Measurements from ENCODE around the gene POLRMT. TPM values are rescaled to one million over a fixed set of nuclear protein-coding genes. Genes with fewer than 3 reads are reported as not detected.

POLRMT gene
- total RNA-seq, 3 donors from 2014 or later, result 21.9 to 34.7 (median 28.2) TPM

GRCh38 chr19:597406-598315 lies 35.7 kb downstream of the POLRMT start:
- H3K36me3 ChIP-seq, result no peaks in the 10 kb centered on the region
- no peak for TF ChIP-seq POLR2AphosphoS5 (IDR thresholded peaks at IDR 0.05)
- TF ChIP-seq POLR2A (IDR thresholded peaks at IDR 0.05), result no peak
- no peak for TF ChIP-seq CTCF (IDR thresholded peaks at IDR 0.05)
- peaks cover 0 to 5% of the 10 kb centered on the region in 2 donors for H3K9me3 ChIP-seq
- H3K27me3 ChIP-seq, result peaks cover 0 to 27% of the 10 kb centered on the region in 2 donors
- intact Hi-C loops (cut with DNase I; ENCODE audit: low total_unique reads), result no loop called here
- H3K4me1 ChIP-seq, result no peaks in the 10 kb centered on the region
- no peak for DNase-seq (ENCODE audit: low spot score in 2 of 2)
- H3K4me3 ChIP-seq, result no peak overlapping the region
- H3K27ac ChIP-seq, result no peak overlapping the region

DNA sequence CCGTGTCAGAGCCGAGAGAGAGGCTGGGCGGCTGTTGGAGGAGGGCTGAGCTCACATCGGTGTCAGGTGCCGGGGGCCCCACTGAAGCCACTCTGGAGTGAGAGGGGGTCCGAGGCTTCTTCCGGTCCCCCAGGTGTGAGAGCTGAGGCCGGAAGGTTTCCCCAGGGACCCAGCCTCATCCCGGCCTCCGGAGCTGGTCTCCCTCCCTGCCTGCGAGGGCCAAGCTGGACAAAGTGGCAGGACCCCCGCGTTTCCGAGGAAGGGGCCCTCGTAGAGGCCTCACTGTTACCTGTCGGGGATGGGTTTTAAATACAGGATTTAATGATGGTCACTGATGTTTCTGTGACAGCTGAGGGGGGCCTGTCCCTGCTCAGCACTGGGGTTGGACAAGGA lies 37.1 kb downstream of the POLRMT start:
- no peak for TF ChIP-seq CTCF (IDR thresholded peaks at IDR 0.05)
- TF ChIP-seq POLR2AphosphoS5 (IDR thresholded peaks at IDR 0.05), result no peak
- TF ChIP-seq POLR2A (IDR thresholded peaks at IDR 0.05), result no peak
- intact Hi-C loops (cut with DNase I; ENCODE audit: low total_unique reads), result no loop called here
- no peak overlapping the region for H3K27ac ChIP-seq

DNA sequence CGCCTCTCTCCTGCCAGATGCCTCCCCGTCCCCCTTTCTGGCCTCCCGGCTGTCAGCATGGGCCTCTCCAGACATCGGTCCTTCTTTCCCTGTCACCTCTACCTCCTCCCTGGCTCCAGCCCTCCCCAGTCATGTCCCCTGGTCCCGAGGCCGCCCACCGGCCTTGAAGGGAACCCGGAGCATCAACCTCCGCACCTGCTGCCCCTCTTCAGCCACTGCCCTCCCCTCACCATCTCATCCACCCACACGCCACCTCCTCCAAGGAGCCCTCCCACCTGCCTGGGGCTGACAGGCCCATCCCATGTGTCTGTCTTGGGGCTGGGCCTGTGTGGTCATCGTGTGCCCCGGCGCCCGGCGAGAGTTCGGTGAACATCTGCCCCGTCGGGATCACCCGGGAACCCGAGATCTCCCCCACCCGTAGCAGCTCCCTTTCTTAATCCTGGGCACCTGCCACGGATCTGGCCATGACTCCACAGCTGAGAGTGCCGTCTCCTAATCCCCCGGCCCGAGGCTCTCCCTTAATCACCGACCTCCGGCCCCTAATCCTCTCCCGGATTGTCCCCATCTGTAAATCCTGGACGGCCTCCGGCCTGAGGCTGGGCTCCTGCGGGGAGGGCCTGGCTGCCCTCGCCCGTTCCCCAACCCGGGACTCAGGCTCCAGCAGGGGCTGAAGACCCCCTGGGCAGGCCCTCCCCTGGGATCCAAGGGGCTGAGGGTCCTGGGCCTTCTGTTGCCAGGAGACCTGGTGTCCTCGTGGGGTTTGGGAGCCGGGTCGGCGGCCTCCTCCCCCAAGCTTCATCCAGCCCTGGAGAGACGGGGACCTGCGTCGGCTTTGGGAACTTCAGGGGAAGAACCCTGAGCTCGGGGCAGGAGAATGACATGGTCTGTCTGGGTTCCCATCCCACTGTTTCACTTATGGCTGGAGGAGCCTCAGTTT lies 37.7 kb downstream of the POLRMT start:
- no peak overlapping the region for H3K27ac ChIP-seq
- peaks cover 0 to 1% of the 10 kb centered on the region in 2 donors for H3K4me1 ChIP-seq
- no peak for DNase-seq (ENCODE audit: low spot score in 2 of 2)
- no peak overlapping the region for H3K4me3 ChIP-seq
- TF ChIP-seq CTCF (IDR thresholded peaks at IDR 0.05), result no peak
- H3K9me3 ChIP-seq, result no peaks in the 10 kb centered on the region
- intact Hi-C loops (cut with DNase I; ENCODE audit: low total_unique reads), result no loop called here
- no peaks in the 10 kb centered on the region for H3K36me3 ChIP-seq
- peaks cover 14 to 48% of the 10 kb centered on the region in 2 donors for H3K27me3 ChIP-seq

More for the DNA sequence above, 37.1 kb downstream of the POLRMT start:
- Histone ChIP-seq H3K36me3 (no peaks in the 10 kb centered on the region), H3K9me3 (no peaks in the 10 kb centered on the region), H3K4me1 (no peaks in the 10 kb centered on the region), H3K4me3 (no peak overlapping the region), H3K27me3 (peaks cover 7 to 41% of the 10 kb centered on the region in 2 donors)
- DNase-seq (ENCODE audit: low spot score in 2 of 2), result no peak

DNA sequence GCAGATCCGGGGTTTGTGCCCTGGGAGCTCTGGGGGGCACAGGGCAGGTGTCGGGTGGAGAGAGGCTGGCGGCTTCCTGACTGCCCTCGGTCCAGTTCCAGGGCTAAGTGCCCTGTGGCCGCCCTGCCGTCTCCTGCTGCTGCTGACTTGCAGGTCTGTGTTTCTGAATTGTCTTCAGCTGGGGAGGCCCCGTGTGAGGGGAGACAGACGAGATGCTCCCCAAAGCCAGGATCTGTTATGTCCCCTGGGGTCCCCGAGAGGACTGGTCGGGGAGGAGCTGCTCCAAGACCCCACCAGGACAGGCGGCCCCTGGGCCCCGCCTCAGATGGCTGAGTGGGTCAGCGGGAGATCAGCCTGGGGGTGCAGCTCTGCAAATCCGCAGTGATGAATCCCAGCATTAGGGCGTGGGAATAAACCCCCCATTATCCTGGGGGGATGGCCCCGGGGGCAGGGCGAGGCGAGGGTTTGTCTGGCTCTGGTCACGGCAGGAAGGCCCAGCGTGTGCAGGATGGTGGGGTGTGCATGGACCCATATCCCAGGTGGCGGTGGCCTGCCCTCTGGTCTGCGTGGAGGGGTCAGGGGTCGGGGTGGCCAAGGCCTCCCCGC lies 39.0 kb downstream of the POLRMT start:
- Histone ChIP-seq H3K36me3 (no peaks in the 10 kb centered on the region), H3K4me3 (no peak overlapping the region), H3K4me1 (peaks cover 0 to 6% of the 10 kb centered on the region in 2 donors), H3K9me3 (no peaks in the 10 kb centered on the region), H3K27ac (no peak overlapping the region), H3K27me3 (peaks cover 17 to 53% of the 10 kb centered on the region in 2 donors)
- no peak for DNase-seq (ENCODE audit: low spot score in 2 of 2)
- intact Hi-C loops (cut with DNase I; ENCODE audit: low total_unique reads), result no loop called here
- TF ChIP-seq POLR2AphosphoS5 (IDR thresholded peaks at IDR 0.05), result no peak
- TF ChIP-seq CTCF (IDR thresholded peaks at IDR 0.05), result no peak
- no peak for TF ChIP-seq POLR2A (IDR thresholded peaks at IDR 0.05)

Measured in breast epithelium (tissue), 4 donors.